Colonic mucosa (tissue), 4 donors: ENCODE results near the gene LANCL3. TPM values are rescaled to one million over a fixed set of nuclear protein-coding genes. Genes with fewer than 3 reads are reported as not detected.

Source experiments
- DNase-seq: peaks from one replicate; pipeline ENCODE4 v3.0.0-alpha.2; 2020
- H3K27ac ChIP-seq: fragments of 200-600 bp; one replicate; pipeline ENCODE4 v1.8.0; 2021
- H3K27me3 ChIP-seq: fragments of 200-600 bp; one replicate; pipeline ENCODE4 v1.8.0; 2021
- H3K36me3 ChIP-seq: fragments of 200-600 bp; one replicate; pipeline ENCODE4 v1.8.0; 2021
- H3K4me1 ChIP-seq: fragments of 200-600 bp; one replicate; pipeline ENCODE4 v1.8.0; 2021; ENCODE audit warnings: mild to moderate bottlenecking
- H3K4me3 ChIP-seq: fragments of 200-600 bp; one replicate; pipeline ENCODE4 v1.8.0; 2021
- H3K9ac ChIP-seq, 2 donors: one replicate each; pipeline ENCODE4 v1.7.0; 2013; ENCODE audit warnings: control low read depth in 2 of 2, low read depth in 2 of 2, low read length in 2 of 2
- H3K9me3 ChIP-seq: fragments of 200-600 bp; one replicate; pipeline ENCODE4 v1.8.0; 2021
- CTCF ChIP-seq: fragments of 200-600 bp; IDR thresholded peaks from one replicate; pipeline ENCODE4 v1.8.0; 2022; ENCODE audit warnings: antibody characterized with exemption, mild to moderate bottlenecking
- intact Hi-C: fragments of 100-400 bp; cut with DNase I; formaldehyde crosslinking; loops from one replicate; pipeline ENCODE4 v1.14.1; 2022
- total RNA-seq, 2 donors: library from RNA; stranded (reverse); fragmentation: NEBNext Ultra II Directional in 1 of 2; extraction: Animal tissue kit (Norgen Biotek cat#: 25700) in 1 of 2; gene quantifications; one replicate each; pipeline ENCODE4 v1.2.1, GENCODE V29; 2021
- donor health status: healthy.
- donor health status: DM: no; HTN: no; CAD: no.
- donor health status: DM: no; HTN: no; CAD: no.

LANCL3 gene
- total RNA-seq, 2 donors from 2014 or later: 1.9 to 3.5 TPM

- H3K27ac ChIP-seq: no peak overlapping the region
Observed at GRCh38 chrX:37697169-37697760, 125.8 kb downstream of the LANCL3 start.

GRCh38 chrX:37701588-37701987 lies 130.1 kb downstream of the LANCL3 start:
- intact Hi-C loops: no loop called here
- Histone ChIP-seq H3K27ac (no peak overlapping the region), H3K4me3 (no peak overlapping the region), H3K36me3 (no peaks in the 10 kb centered on the region), H3K9ac (no peak overlapping the region), H3K27me3 (peaks cover 6% of the 10 kb centered on the region), H3K9me3 (no peaks in the 10 kb centered on the region), H3K4me1 (no peaks in the 10 kb centered on the region)
- no peak for DNase-seq
- TF ChIP-seq CTCF: no peak

More at GRCh38 chrX:37697169-37697760, 125.8 kb downstream of the LANCL3 start:
- Histone ChIP-seq H3K36me3 (no peaks in the 10 kb centered on the region), H3K9ac (no peak overlapping the region), H3K4me1 (no peaks in the 10 kb centered on the region), H3K4me3 (no peak overlapping the region), H3K9me3 (no peaks in the 10 kb centered on the region), H3K27me3 (peaks cover 6% of the 10 kb centered on the region)
- no peak for TF ChIP-seq CTCF
- intact Hi-C loops: no loop called here
- no peak for DNase-seq

- intact Hi-C loops: no loop called here
- Histone ChIP-seq H3K27ac (no peak overlapping the region), H3K27me3 (no peaks in the 10 kb centered on the region), H3K9ac (no peak overlapping the region), H3K9me3 (no peaks in the 10 kb centered on the region), H3K36me3 (no peaks in the 10 kb centered on the region), H3K4me3 (no peak overlapping the region), H3K4me1 (no peaks in the 10 kb centered on the region)
- DNase-seq: no peak
- TF ChIP-seq CTCF: no peak
Observed at GRCh38 chrX:37711991-37712390, 140.5 kb downstream of the LANCL3 start.

- no peak overlapping the region for H3K27ac ChIP-seq
- intact Hi-C loops: no loop called here
- H3K4me1 ChIP-seq: no peaks in the 10 kb centered on the region
- no peaks in the 10 kb centered on the region for H3K9me3 ChIP-seq
- TF ChIP-seq CTCF: no peak
- H3K27me3 ChIP-seq: no peaks in the 10 kb centered on the region
- H3K4me3 ChIP-seq: no peak overlapping the region
- H3K36me3 ChIP-seq: no peaks in the 10 kb centered on the region
- DNase-seq: no peak
- no peak overlapping the region for H3K9ac ChIP-seq
Observed at GRCh38 chrX:37712458-37712857, 141.0 kb downstream of the LANCL3 start.

- no peaks in the 10 kb centered on the region for H3K4me1 ChIP-seq
- no peaks in the 10 kb centered on the region for H3K9me3 ChIP-seq
- no peak overlapping the region for H3K4me3 ChIP-seq
- no peak overlapping the region for H3K9ac ChIP-seq
- intact Hi-C loops: no loop called here
- no peak overlapping the region for H3K27ac ChIP-seq
- no peaks in the 10 kb centered on the region for H3K36me3 ChIP-seq
- TF ChIP-seq CTCF: no peak
- H3K27me3 ChIP-seq: no peaks in the 10 kb centered on the region
- no peak for DNase-seq
Observed at GRCh38 chrX:37714479-37714878, 143.0 kb downstream of the LANCL3 start.
